KMS-11 (cell line): ENCODE measurements around the gene TOP3B.

Experiments
- H2AFZ ChIP-seq: fragments of 200-600 bp; sonication (generic); 2 replicates; pipeline ENCODE4 v1.6.1; 2016; ENCODE audit warnings: antibody characterized with exemption, mixed run types, low read depth
- H3K27ac ChIP-seq: fragments of 200-600 bp; sonication (generic); 2 replicates; pipeline ENCODE4 v1.6.1; 2016; ENCODE audit warnings: mild to moderate bottlenecking, mixed run types
- H3K27me3 ChIP-seq: fragments of 200-600 bp; sonication (generic); 2 replicates; pipeline ENCODE4 v1.6.1; 2017; ENCODE audit warnings: mild to moderate bottlenecking, low read depth, mixed run types, moderate library complexity; ENCODE audit not compliant: insufficient read depth
- H3K36me3 ChIP-seq: fragments of 200-600 bp; sonication (generic); 2 replicates; pipeline ENCODE4 v1.6.1; 2017; ENCODE audit warnings: mild to moderate bottlenecking, mixed run types; ENCODE audit not compliant: insufficient read depth
- H3K4me1 ChIP-seq: fragments of 200-600 bp; sonication (generic); 2 replicates; pipeline ENCODE4 v1.6.1; 2016; ENCODE audit warnings: mild to moderate bottlenecking, low read depth, mixed run types; ENCODE audit not compliant: poor library complexity, severe bottlenecking
- H3K4me2 ChIP-seq: fragments of 200-600 bp; sonication (generic); 2 replicates; pipeline ENCODE4 v1.7.0; 2016; ENCODE audit warnings: mild to moderate bottlenecking, mixed run types
- H3K4me3 ChIP-seq: fragments of 200-600 bp; sonication (generic); IDR thresholded peaks from 2 replicates; pipeline ENCODE4 v1.6.1; 2017; ENCODE audit warnings: low read depth, low read length, mixed read lengths; ENCODE audit not compliant: insufficient read depth
- H3K79me2 ChIP-seq: fragments of 200-600 bp; sonication (generic); 2 replicates; pipeline ENCODE4 v1.6.1; 2016; ENCODE audit warnings: low read depth, mixed run types; ENCODE audit not compliant: insufficient read depth
- H3K9ac ChIP-seq: fragments of 200-600 bp; sonication (generic); 2 replicates; pipeline ENCODE4 v1.6.1; 2016; ENCODE audit warnings: mild to moderate bottlenecking, mixed run types
- H4K20me1 ChIP-seq: fragments of 200-600 bp; sonication (generic); 2 replicates; pipeline ENCODE4 v1.6.1; 2016; ENCODE audit warnings: mild to moderate bottlenecking, mixed run types; ENCODE audit not compliant: insufficient read depth
- CTCF ChIP-seq: fragments of 200-600 bp; sonication (generic); conservative IDR thresholded peaks from 2 replicates; pipeline ENCODE4 v1.6.1; 2017; ENCODE audit warnings: low read depth, mild to moderate bottlenecking, antibody characterized with exemption, low read length, moderate library complexity, mixed read lengths

TOP3B gene

DNA sequence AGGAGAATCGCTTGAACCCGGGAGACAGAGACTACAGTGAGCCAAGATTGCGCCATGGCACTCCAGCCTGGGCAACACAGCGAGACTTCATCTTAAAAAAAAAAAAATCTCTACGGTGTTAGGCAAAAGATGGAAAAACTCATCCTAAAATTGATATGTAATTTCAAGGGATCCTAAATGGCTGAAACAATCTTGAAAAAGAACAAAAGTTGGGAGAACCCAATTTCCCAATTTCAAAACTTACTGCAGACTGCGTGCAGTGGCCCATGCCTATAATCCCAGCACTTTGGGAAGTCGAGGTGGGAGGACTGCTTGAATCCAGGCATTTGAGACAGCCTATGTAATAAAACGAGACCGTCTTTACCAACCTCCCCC, 31.7 kb upstream of the TOP3B start:
- Histone ChIP-seq H3K4me2 (no peak overlapping the region), H3K4me3 (no peak overlapping the region), H3K27ac (no peak overlapping the region), H3K79me2 (no peaks in the 10 kb centered on the region), H3K9ac (no peak overlapping the region), H4K20me1 (no peaks in the 10 kb centered on the region), H3K36me3 (no peaks in the 10 kb centered on the region), H2AFZ (no peak overlapping the region), H3K27me3 (no peaks in the 10 kb centered on the region), H3K4me1 (no peaks in the 10 kb centered on the region)
- no peak for TF ChIP-seq CTCF

DNA sequence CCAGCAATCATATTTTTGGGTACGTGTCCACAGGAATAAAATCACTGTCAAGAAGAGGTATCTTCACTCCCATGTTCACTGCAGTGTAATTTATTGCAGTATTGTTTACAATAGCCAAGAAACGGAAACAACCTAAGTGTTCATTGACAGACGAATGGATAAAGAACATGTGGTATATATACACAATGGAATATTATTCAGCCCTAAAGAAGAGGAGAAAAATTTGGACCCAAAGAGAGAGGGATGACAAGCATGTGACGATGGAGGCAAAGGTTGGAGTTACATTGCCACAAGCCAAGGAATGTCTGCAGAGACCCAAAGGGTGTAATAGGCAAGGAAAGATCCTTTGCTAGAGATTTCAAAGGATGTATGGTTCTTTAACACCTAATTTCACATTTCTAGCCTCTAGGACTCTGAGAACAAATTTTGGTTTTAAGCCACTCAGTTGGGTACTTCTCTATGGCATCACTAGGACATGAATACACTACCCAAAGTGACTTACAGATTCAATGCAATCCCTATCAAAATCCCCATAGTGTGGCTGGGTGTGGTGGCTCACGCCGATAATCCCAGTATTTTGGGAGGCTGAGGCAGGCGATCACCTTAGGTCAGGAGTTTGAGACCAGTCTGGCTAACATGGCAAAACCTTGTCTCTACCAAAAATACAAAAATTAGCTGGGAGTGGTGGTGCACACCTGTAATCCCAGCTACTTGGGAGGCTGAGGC, 31.1 kb upstream of the TOP3B start:
- Histone ChIP-seq H3K27ac (no peak overlapping the region), H3K4me1 (no peaks in the 10 kb centered on the region), H3K4me2 (no peak overlapping the region), H3K79me2 (no peaks in the 10 kb centered on the region), H3K36me3 (no peaks in the 10 kb centered on the region), H3K27me3 (no peaks in the 10 kb centered on the region), H2AFZ (no peak overlapping the region), H3K9ac (no peak overlapping the region), H3K4me3 (no peak overlapping the region), H4K20me1 (no peaks in the 10 kb centered on the region)
- no peak for TF ChIP-seq CTCF

DNA sequence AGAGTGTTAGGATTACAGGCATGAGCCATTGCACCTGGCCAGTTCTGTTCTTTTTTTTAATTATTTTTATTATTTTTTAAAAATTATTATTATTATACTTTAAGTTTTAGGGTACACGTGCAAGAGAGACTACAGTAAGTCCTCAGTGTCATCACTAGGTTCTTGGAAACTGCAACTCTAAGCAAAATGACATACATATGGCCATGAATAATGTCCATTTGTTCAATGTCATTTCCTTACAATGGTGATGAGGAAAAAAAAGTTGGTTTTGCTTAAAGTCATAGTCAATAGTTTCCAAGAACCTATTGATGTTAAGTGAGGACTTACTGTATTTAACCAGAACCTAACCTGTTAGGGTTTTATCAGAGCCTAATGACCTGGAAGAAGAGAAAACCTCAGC, 29.4 kb upstream of the TOP3B start:
- H3K9ac ChIP-seq, result no peak overlapping the region
- H3K4me1 ChIP-seq, result no peaks in the 10 kb centered on the region
- H3K79me2 ChIP-seq, result no peaks in the 10 kb centered on the region
- no peak for TF ChIP-seq CTCF
- no peak overlapping the region for H3K4me2 ChIP-seq
- no peaks in the 10 kb centered on the region for H4K20me1 ChIP-seq
- H3K27ac ChIP-seq, result no peak overlapping the region
- H2AFZ ChIP-seq, result no peak overlapping the region
- H3K4me3 ChIP-seq, result no peak overlapping the region
- no peaks in the 10 kb centered on the region for H3K36me3 ChIP-seq
- no peaks in the 10 kb centered on the region for H3K27me3 ChIP-seq

DNA sequence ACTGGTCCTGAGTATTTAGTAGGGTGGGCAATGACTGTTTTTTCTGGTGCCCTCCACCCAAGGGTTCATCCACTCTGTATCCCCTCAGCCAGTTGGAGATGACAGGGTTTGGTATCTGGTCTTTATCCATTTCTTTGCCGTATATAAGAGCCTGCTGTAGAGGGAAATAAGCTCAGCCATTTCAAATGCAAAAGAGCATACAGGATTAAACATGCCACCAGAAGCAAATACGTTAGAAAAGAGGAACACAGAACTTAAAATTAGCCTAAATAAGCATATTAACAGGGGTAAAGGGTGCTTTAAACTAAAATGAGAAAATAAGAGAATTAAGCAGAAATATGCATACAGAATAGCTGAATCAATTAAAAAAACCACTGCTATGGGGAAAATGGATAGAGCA, 27.8 kb upstream of the TOP3B start:
- H3K4me1 ChIP-seq, result no peaks in the 10 kb centered on the region
- H3K27me3 ChIP-seq, result no peaks in the 10 kb centered on the region
- no peak overlapping the region for H2AFZ ChIP-seq
- no peak overlapping the region for H3K4me2 ChIP-seq
- TF ChIP-seq CTCF, result no peak
- H3K79me2 ChIP-seq, result no peaks in the 10 kb centered on the region
- no peak overlapping the region for H3K9ac ChIP-seq
- H3K4me3 ChIP-seq, result no peak overlapping the region
- no peaks in the 10 kb centered on the region for H3K36me3 ChIP-seq
- H3K27ac ChIP-seq, result no peak overlapping the region
- H4K20me1 ChIP-seq, result no peaks in the 10 kb centered on the region
